SK-N-SH (cell line): ENCODE data around the gene ARL1.

ENCODE experiments used
- POLR2AphosphoS5 ChIP-seq: IDR thresholded peaks from 2 replicates; pipeline ENCODE4 v1.6.1; 2012; ENCODE audit warnings: low read depth, low read length
- RAD21 ChIP-seq: IDR thresholded peaks from 2 replicates; pipeline ENCODE4 v1.6.1; 2012; ENCODE audit warnings: mild to moderate bottlenecking, low read length

DNA sequence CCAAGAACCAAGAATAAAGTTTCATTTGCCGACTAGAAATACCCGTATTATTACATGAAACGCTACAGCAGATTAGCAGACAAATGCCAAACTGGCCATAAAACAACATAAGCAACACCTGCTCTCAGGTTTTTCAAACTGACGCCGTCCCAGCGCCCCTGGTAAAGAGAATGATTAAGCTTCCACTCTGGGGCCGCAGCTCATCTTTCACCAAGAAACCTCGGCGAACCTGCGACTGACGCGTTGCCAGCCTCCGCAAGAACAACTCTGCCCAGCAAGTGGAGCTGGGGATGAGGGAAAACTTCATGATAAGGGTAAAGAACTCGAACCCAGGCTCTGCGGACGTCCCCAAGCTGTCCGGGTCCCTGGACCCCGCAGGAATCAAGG, 530 bp downstream of the ARL1 start:
- TF ChIP-seq RAD21: no peak
- TF ChIP-seq POLR2AphosphoS5: no peak
